Hepatocyte (in vitro differentiated cells): ENCODE measurements around the gene NR1D1. TPM values are rescaled to one million over a fixed set of nuclear protein-coding genes. Genes with fewer than 3 reads are reported as not detected.

Source experiments
- DNase-seq: peaks from one replicate; pipeline ENCODE4 v3.0.0-alpha.2; 2016; ENCODE audit warnings: low spot score
- H2AFZ ChIP-seq: fragments of 200-600 bp; sonication (generic); 2 replicates; pipeline ENCODE4 v1.6.0; 2016; ENCODE audit warnings: antibody characterized with exemption, mild to moderate bottlenecking
- H3K27ac ChIP-seq: fragments of 200-600 bp; sonication (generic); 2 replicates; pipeline ENCODE4 v1.5.1; 2016; ENCODE audit warnings: mild to moderate bottlenecking
- H3K27me3 ChIP-seq: fragments of 200-600 bp; sonication (generic); 2 replicates; pipeline ENCODE4 v1.6.1; 2016
- H3K36me3 ChIP-seq: fragments of 200-600 bp; sonication (generic); replicated peaks from 2 replicates; pipeline ENCODE4 v1.5.1; 2016; ENCODE audit warnings: low read depth; ENCODE audit not compliant: insufficient read depth
- H3K4me1 ChIP-seq: fragments of 200-600 bp; sonication (generic); 2 replicates; pipeline ENCODE4 v1.5.1; 2016; ENCODE audit warnings: mild to moderate bottlenecking, moderate library complexity; ENCODE audit not compliant: insufficient read depth
- H3K4me2 ChIP-seq: fragments of 200-600 bp; sonication (generic); 2 replicates; pipeline ENCODE4 v1.6.0; 2016
- H3K4me3 ChIP-seq: fragments of 200-600 bp; sonication (generic); 2 replicates; pipeline ENCODE4 v1.5.1; 2016; ENCODE audit warnings: mild to moderate bottlenecking
- H3K79me2 ChIP-seq: fragments of 200-600 bp; sonication (generic); 2 replicates; pipeline ENCODE4 v1.6.0; 2017; ENCODE audit warnings: mild to moderate bottlenecking
- H3K9me2 ChIP-seq: fragments of 200-600 bp; sonication (generic); replicated peaks from 2 replicates; pipeline ENCODE4 v1.6.0; 2017; ENCODE audit warnings: mild to moderate bottlenecking; ENCODE audit not compliant: insufficient read depth
- H3K9me3 ChIP-seq: fragments of 200-600 bp; sonication (generic); 2 replicates; pipeline ENCODE4 v1.5.1; 2016; ENCODE audit warnings: low read depth, mild to moderate bottlenecking
- H4K20me1 ChIP-seq: fragments of 200-600 bp; sonication (generic); 2 replicates; pipeline ENCODE4 v1.6.0; 2016; ENCODE audit warnings: mild to moderate bottlenecking; ENCODE audit not compliant: insufficient read depth, poor library complexity, severe bottlenecking
- EZH2 ChIP-seq: fragments of 200-600 bp; sonication (generic); IDR thresholded peaks from 2 replicates; pipeline ENCODE4 v1.6.1; 2016; ENCODE audit warnings: antibody characterized with exemption, mild to moderate bottlenecking, borderline replicate concordance
- EZH2phosphoT487 ChIP-seq: fragments of 200-600 bp; sonication (generic); IDR thresholded peaks from one replicate; pipeline ENCODE4 v1.6.1; 2018; ENCODE audit warnings: antibody characterized with exemption, mild to moderate bottlenecking, low read depth, moderate library complexity; ENCODE audit not compliant: unreplicated experiment, severe bottlenecking
- WGBS: methylation state at CpG from one replicate; pipeline ENCODE4 v1.1.6; 2016; ENCODE audit warnings: low lambda C conversion rate; ENCODE audit errors: missing lambda C conversion rate; 5-methylcytosine and 5-hydroxymethylcytosine counted together
- polyA plus RNA-seq: library from polyadenylated mRNA; unstranded; fragments of >200 nt; fragmentation: Nextera tagmentation; extraction: Ambion mirVana; gene quantifications from 2 replicates; pipeline ENCODE4 v1.2.1, GENCODE V29; 2016
- total RNA-seq: library from RNA; depleted of rRNA; stranded (reverse); fragments of >200 nt; gene quantifications from 2 replicates; pipeline ENCODE4 v1.2.3, GENCODE V29; 2014
- TF ChIP-seq, protein P1 (sequence below): fragments of 200-600 bp; sonication (generic); IDR thresholded peaks from 2 replicates; pipeline ENCODE4 v1.5.1; 2016; ENCODE audit warnings: antibody characterized with exemption, mild to moderate bottlenecking; ENCODE audit not compliant: poor library complexity

The NR1D1 gene
- total and polyA plus RNA-seq, 2 experiments from 2014 or later, result 3.0 to 7.1 TPM

DNA sequence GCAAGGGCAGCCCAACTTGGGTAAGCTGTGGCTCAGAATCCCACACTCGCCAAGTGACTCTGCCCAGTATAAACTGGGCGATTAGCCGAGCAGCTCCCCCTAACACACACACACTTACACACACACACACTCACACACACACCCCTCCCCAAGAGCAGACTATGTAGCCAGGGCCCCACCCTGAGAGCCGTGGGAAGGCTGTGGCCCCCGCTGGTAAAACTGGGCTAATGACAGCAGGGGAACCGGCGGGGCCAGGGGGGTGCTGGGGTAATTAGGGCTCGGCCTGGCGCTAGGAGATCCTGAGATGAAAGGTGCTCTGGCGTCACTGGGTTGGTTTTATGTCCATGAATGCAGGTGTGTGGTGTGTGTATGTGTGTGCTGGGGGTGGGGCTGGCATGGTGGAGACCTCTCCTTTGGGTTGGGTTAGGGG lies 38.8 kb downstream of the NR1D1 start:
- no peak for DNase-seq

DNA sequence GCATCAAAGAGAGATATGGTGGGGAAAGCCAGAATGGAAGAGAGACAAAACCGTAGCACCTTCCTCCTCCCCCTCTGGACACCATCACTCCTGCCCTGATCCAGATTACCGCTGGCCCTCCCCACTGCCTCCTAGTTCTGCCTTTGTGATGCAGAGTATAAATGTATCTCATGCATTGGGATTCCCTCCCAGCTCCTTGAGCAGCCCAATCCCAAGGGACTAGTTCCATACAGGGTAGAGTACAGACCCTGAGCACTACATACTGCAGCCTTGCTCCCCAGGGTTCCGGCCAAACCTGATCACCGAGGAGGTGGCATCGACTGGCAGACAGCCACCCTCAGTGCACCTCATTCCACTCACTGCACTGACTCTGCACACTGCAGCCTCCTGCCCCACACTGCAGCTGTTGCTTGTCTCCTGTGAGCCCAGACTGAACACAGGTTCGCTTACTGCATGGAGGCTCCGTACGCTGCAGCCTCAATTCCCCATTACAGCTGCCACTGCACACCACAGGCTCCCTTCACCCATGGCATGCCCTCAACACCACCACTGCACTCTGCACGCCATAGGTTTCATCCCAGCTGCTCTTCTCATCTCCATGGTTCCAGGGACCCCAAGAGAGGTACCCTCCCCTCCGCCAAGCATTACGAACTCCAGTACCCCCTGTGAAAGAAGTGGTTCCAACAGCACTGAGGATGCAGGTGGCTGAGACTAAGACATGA lies 39.3 kb downstream of the NR1D1 start:
- 78% methylated on average over 11 of the region's 11 CpGs for WGBS
- no peaks in the 10 kb centered on the region for H3K9me3 ChIP-seq
- H4K20me1 ChIP-seq, result peaks cover 4% of the 10 kb centered on the region
- no peak overlapping the region for H3K4me2 ChIP-seq
- peaks cover 33% of the 10 kb centered on the region for H3K79me2 ChIP-seq
- no peaks in the 10 kb centered on the region for H3K9me2 ChIP-seq
- no peak overlapping the region for H3K27ac ChIP-seq
- H3K4me1 ChIP-seq, result peaks cover 25% of the 10 kb centered on the region
- H3K4me3 ChIP-seq, result no peak overlapping the region
- TF ChIP-seq, protein P1, sequence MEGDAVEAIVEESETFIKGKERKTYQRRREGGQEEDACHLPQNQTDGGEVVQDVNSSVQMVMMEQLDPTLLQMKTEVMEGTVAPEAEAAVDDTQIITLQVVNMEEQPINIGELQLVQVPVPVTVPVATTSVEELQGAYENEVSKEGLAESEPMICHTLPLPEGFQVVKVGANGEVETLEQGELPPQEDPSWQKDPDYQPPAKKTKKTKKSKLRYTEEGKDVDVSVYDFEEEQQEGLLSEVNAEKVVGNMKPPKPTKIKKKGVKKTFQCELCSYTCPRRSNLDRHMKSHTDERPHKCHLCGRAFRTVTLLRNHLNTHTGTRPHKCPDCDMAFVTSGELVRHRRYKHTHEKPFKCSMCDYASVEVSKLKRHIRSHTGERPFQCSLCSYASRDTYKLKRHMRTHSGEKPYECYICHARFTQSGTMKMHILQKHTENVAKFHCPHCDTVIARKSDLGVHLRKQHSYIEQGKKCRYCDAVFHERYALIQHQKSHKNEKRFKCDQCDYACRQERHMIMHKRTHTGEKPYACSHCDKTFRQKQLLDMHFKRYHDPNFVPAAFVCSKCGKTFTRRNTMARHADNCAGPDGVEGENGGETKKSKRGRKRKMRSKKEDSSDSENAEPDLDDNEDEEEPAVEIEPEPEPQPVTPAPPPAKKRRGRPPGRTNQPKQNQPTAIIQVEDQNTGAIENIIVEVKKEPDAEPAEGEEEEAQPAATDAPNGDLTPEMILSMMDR, result no peak
- TF ChIP-seq EZH2, result no peak
- no peak for TF ChIP-seq EZH2phosphoT487
- H2AFZ ChIP-seq, result no peak overlapping the region
- no peaks in the 10 kb centered on the region for H3K36me3 ChIP-seq
- H3K27me3 ChIP-seq, result no peaks in the 10 kb centered on the region
- no peak for DNase-seq

More for the DNA sequence above, 38.8 kb downstream of the NR1D1 start:
- TF ChIP-seq, protein P1, result no peak
- no peak for TF ChIP-seq EZH2phosphoT487
- no peak for TF ChIP-seq EZH2
- 69% methylated on average over 10 of the region's 10 CpGs for WGBS
- H3K4me2 ChIP-seq, result no peak overlapping the region
- peaks cover 27% of the 10 kb centered on the region for H3K4me1 ChIP-seq
- peaks cover 37% of the 10 kb centered on the region for H3K79me2 ChIP-seq
- H3K4me3 ChIP-seq, result no peak overlapping the region
- H3K9me3 ChIP-seq, result no peaks in the 10 kb centered on the region
- H3K27ac ChIP-seq, result no peak overlapping the region
- no peaks in the 10 kb centered on the region for H3K36me3 ChIP-seq
- H2AFZ ChIP-seq, result no peak overlapping the region
- H4K20me1 ChIP-seq, result peaks cover 4% of the 10 kb centered on the region
- no peaks in the 10 kb centered on the region for H3K27me3 ChIP-seq
- no peaks in the 10 kb centered on the region for H3K9me2 ChIP-seq

DNA sequence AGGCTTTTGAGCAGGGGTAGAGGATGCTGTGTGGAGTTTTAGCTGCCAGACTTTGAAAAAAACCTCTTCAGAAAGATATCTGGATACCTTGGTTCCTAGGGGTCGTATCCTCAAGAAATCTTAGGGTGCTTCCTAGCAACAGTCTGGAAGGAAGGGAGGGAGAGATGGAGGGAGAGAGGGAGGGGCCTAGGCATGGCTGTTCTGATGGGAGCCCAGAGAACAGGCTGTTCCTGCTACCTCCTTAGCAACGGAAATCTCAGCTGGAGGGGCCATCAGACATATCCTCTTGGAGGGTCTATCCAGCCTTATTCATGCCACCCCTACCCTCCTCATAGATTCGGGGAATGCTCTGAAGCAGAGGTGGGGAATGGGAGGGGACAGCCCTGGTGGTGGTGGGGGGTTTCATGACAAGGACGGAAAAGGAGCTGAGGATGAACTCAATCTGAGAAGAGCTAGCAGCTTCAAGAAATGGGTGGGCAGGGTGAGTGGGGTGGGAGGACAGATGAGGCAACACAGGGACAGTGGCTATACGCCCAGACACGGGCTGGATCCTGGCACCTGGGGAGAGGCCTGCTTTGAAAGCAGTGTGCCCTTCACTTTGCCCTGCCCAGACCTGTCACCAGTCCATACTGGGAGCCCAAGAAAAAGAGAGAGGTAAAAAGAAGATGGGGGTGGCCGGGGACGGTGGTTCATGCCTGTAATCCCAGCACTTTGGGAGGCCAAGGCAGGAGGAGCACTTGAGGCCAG lies 40.5 kb downstream of the NR1D1 start:
- H3K4me1 ChIP-seq, result peaks cover 14% of the 10 kb centered on the region
- no peak overlapping the region for H3K4me2 ChIP-seq
- H3K27ac ChIP-seq, result no peak overlapping the region
- H4K20me1 ChIP-seq, result peaks cover 4% of the 10 kb centered on the region
- WGBS, result 84% methylated on average over 7 of the region's 8 CpGs
- H3K27me3 ChIP-seq, result no peaks in the 10 kb centered on the region
- H3K9me2 ChIP-seq, result no peaks in the 10 kb centered on the region
- H3K79me2 ChIP-seq, result peaks cover 21% of the 10 kb centered on the region
- H3K36me3 ChIP-seq, result no peaks in the 10 kb centered on the region
- H3K9me3 ChIP-seq, result no peaks in the 10 kb centered on the region
- TF ChIP-seq, protein P1, result no peak
- no peak for TF ChIP-seq EZH2phosphoT487
- H3K4me3 ChIP-seq, result no peak overlapping the region
- no peak for DNase-seq
- no peak overlapping the region for H2AFZ ChIP-seq
